Upper lobe of left lung (tissue), 6 donors: ENCODE measurements around the gene BARX2. TPM values are rescaled to one million over a fixed set of nuclear protein-coding genes. Genes with fewer than 3 reads are reported as not detected.
A peak's percentile ranks its signal among the peaks of the same experiment; 100 is the strongest.

Experiments
- ATAC-seq, 2 donors: fragments of 200-7000 bp; cut with Tn5 transposase; one replicate each; pipeline ENCODE4 v1.9.1; 2022; ENCODE audit warnings: mild to moderate bottlenecking in 2 of 2, moderate library complexity in 2 of 2; ENCODE audit not compliant: low FRiP score in 2 of 2
- DNase-seq, 2 donors: peaks; one replicate each; pipeline ENCODE4 v3.0.0-alpha.2; 2019 to 2020
- H3K27ac ChIP-seq, 4 donors: fragments of 200-600 bp; sonication (generic); one replicate each; pipeline ENCODE4 v1.5.1; 2016 to 2019
- H3K27me3 ChIP-seq, 4 donors: fragments of 200-600 bp; sonication (generic); one replicate each; pipeline ENCODE4 v1.5.1; 2017 to 2019
- H3K36me3 ChIP-seq, 4 donors: fragments of 200-600 bp; sonication (generic); one replicate each; pipeline ENCODE4 v1.5.1; 2016 to 2019
- H3K4me1 ChIP-seq, 4 donors: fragments of 200-600 bp; sonication (generic); one replicate each; pipeline ENCODE4 v1.5.1; 2018 to 2019
- H3K4me3 ChIP-seq, 4 donors: fragments of 200-600 bp; sonication (generic); one replicate each; pipeline ENCODE4 v1.5.1; 2017 to 2019; ENCODE audit warnings: mild to moderate bottlenecking in 2 of 4, moderate library complexity in 1 of 4
- H3K9me3 ChIP-seq, 4 donors: fragments of 200-600 bp; sonication (generic); one replicate each; pipeline ENCODE4 v1.5.1; 2018 to 2019
- CTCF ChIP-seq, 6 experiments: fragments of 450-650 bp in 4 of 6; fragments of 200-600 bp in 2 of 6; sonication (generic) in 2 of 6; IDR thresholded peaks; one replicate each; pipeline ENCODE4 v1.5.1; 2016 to 2019; ENCODE audit warnings: antibody characterized with exemption in 6 of 6
- EP300 ChIP-seq, 4 donors: sonication (generic); formaldehyde crosslinking; IDR thresholded peaks; one replicate each; pipeline ENCODE4 v1.5.1; 2017; ENCODE audit warnings: antibody characterized with exemption in 4 of 4, control low read depth in 2 of 4
- POLR2A ChIP-seq, 4 donors: fragments of 450-650 bp; IDR thresholded peaks; one replicate each; pipeline ENCODE4 v1.5.1; 2016 to 2017; ENCODE audit warnings: antibody characterized with exemption in 4 of 4, mild to moderate bottlenecking in 2 of 4
- POLR2AphosphoS5 ChIP-seq, 2 donors: sonication (generic); formaldehyde crosslinking; IDR thresholded peaks; one replicate each; pipeline ENCODE4 v1.5.1; 2017; ENCODE audit warnings: antibody characterized with exemption in 2 of 2
- WGBS, 2 donors: methylation state at CpG; one replicate each; pipeline ENCODE4 v1.1.5; 2017 to 2018; 5-methylcytosine and 5-hydroxymethylcytosine counted together
- total RNA-seq, 6 donors: library from RNA; depleted of rRNA in 4 of 6; stranded (reverse); fragments of >200 nt in 4 of 6; gene quantifications; one replicate each; pipeline versions ENCODE4 v1.1.0 to v1.2.1, GENCODE V29; 2016 to 2021
- donor health status: DM: no; HTN: no; CAD: no; lungs with moderate emphysema.
- donor health status: DM: no; HTN: yes; CAD: no; lungs with severe emphysema.

BARX2 gene
- total RNA-seq, 6 donors from 2014 or later, result 0.30 to 0.89 (median 0.30) TPM; not detected in 3

- H3K4me1 ChIP-seq, result no peaks in the 10 kb centered on the region
- H3K27ac ChIP-seq, result no peak overlapping the region
- no peaks in the 10 kb centered on the region for H3K36me3 ChIP-seq
- TF ChIP-seq CTCF (IDR thresholded peaks at IDR 0.05) (no peak), EP300 (IDR thresholded peaks at IDR 0.05) (no peak), POLR2AphosphoS5 (IDR thresholded peaks at IDR 0.05) (no peak), POLR2A (IDR thresholded peaks at IDR 0.05) (no peak)
- H3K4me3 ChIP-seq, result no peak overlapping the region
- no peaks in the 10 kb centered on the region for H3K27me3 ChIP-seq
- DNase-seq (no peak), ATAC-seq (no peak)
- WGBS, 2 donors, result 71 to 84% methylated on average over 1 of the region's 1 CpG
- H3K9me3 ChIP-seq, result no peaks in the 10 kb centered on the region
Measured at GRCh38 chr11:129489249-129489648, 113.6 kb downstream of the BARX2 start.

- no peaks in the 10 kb centered on the region for H3K36me3 ChIP-seq
- no peaks in the 10 kb centered on the region for H3K27me3 ChIP-seq
- ATAC-seq (no peak), DNase-seq (no peak)
- H3K27ac ChIP-seq, result no peak overlapping the region
- 46 to 50% methylated on average over 6 of the region's 6 CpGs for WGBS, 2 donors
- no peaks in the 10 kb centered on the region for H3K4me1 ChIP-seq
- H3K9me3 ChIP-seq, result no peaks in the 10 kb centered on the region
- H3K4me3 ChIP-seq, result no peak overlapping the region
- TF ChIP-seq EP300 (IDR thresholded peaks at IDR 0.05) (no peak), CTCF (IDR thresholded peaks at IDR 0.05) (no peak), POLR2AphosphoS5 (IDR thresholded peaks at IDR 0.05) (no peak), POLR2A (IDR thresholded peaks at IDR 0.05) (no peak)
Measured at GRCh38 chr11:129490004-129490403, 114.4 kb downstream of the BARX2 start.

- no peak for TF ChIP-seq CTCF (IDR thresholded peaks at IDR 0.05)
- no peak for TF ChIP-seq POLR2A (IDR thresholded peaks at IDR 0.05)
- TF ChIP-seq POLR2AphosphoS5 (IDR thresholded peaks at IDR 0.05), result no peak
- TF ChIP-seq EP300 (IDR thresholded peaks at IDR 0.05), result no peak
- WGBS, 2 donors, result 89 to 93% methylated on average over 6 to 7 of the region's 8 CpGs
- DNase-seq (peak in 1 of 2 donors; percentile 12), ATAC-seq (no peak)
- Histone ChIP-seq H3K27ac (no peak overlapping the region), H3K4me3 (no peak overlapping the region), H3K9me3 (no peaks in the 10 kb centered on the region), H3K4me1 (no peaks in the 10 kb centered on the region), H3K36me3 (no peaks in the 10 kb centered on the region), H3K27me3 (no peaks in the 10 kb centered on the region)
Measured at GRCh38 chr11:129493746-129494145, 118.1 kb downstream of the BARX2 start.

Other genes starting within 250 kb of the BARX2 start
- gene ARHGAP32, start 183.5 kb upstream of the BARX2 start, total RNA-seq, result 10 to 100 TPM; 19.9 to 51.3 (median 29.5) TPM